ENCODE measurements around the gene ZNF121. TPM values are rescaled to one million over a fixed set of nuclear protein-coding genes. Genes with fewer than 3 reads are reported as not detected.

Gene ZNF121
- total RNA-seq, 2 donors from 2014 or later = 13.4 to 16.8 TPM

DNA sequence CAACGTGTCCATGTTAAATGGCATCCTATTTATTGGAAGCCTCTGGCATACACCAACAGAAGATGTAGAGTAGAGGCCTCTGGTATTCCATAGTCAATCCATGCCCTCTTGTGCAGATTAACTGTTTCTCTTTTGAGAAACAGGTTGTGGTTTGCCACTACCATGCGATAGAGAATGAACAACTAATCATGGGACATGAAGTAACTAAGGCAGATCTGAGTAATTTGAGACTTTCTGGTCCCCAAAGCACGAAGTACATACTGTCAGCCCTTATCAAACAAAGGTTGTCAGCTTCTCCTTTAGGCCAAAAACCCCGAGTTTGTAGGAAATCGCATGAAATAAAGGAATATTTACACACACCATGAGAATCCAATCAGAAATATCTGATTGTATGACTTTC, 3.6 kb downstream of the ZNF121 start:
- H3K27me3 ChIP-seq = no peaks in the 10 kb centered on the region
- peaks cover 0 to 31% of the 10 kb centered on the region in 2 donors for H3K4me1 ChIP-seq
- H3K4me3 ChIP-seq = no peak overlapping the region
- DNase-seq (ENCODE audit: low spot score) = no peak
- peaks cover 0 to 29% of the 10 kb centered on the region in 2 donors for H3K9me3 ChIP-seq
- H3K27ac ChIP-seq = no peak overlapping the region
- H3K36me3 ChIP-seq = peaks cover 5% of the 10 kb centered on the region
- no peak for TF ChIP-seq CTCF (IDR thresholded peaks at IDR 0.05)

GRCh38 chr19:9570255-9570654, 14.0 kb downstream of the ZNF121 start:
- no peak for TF ChIP-seq CTCF (IDR thresholded peaks at IDR 0.05)
- Histone ChIP-seq H3K27me3 (no peaks in the 10 kb centered on the region), H3K36me3 (peaks cover 45% of the 10 kb centered on the region), H3K27ac (no peak overlapping the region), H3K4me3 (no peak overlapping the region), H3K9me3 (peaks cover 31 to 98% of the 10 kb centered on the region in 2 donors), H3K4me1 (no peaks in the 10 kb centered on the region)
- no peak for DNase-seq (ENCODE audit: low spot score)

- Histone ChIP-seq H3K9me3 (peaks cover 37 to 100% of the 10 kb centered on the region in 2 donors), H3K36me3 (peaks cover 73% of the 10 kb centered on the region), H3K27me3 (no peaks in the 10 kb centered on the region), H3K27ac (no peak overlapping the region), H3K4me1 (no peaks in the 10 kb centered on the region), H3K4me3 (no peak overlapping the region)
- DNase-seq (ENCODE audit: low spot score) = no peak
- TF ChIP-seq CTCF (IDR thresholded peaks at IDR 0.05) = no peak
Measured at GRCh38 chr19:9566729-9567128, 17.6 kb downstream of the ZNF121 start.

GRCh38 chr19:9565900-9566705, 18.2 kb downstream of the ZNF121 start:
- Histone ChIP-seq H3K9me3 (peaks cover 37 to 100% of the 10 kb centered on the region in 2 donors), H3K27ac (no peak overlapping the region), H3K4me1 (no peaks in the 10 kb centered on the region), H3K27me3 (no peaks in the 10 kb centered on the region), H3K36me3 (peaks cover 79% of the 10 kb centered on the region), H3K4me3 (no peak overlapping the region)
- no peak for DNase-seq (ENCODE audit: low spot score)
- no peak for TF ChIP-seq CTCF (IDR thresholded peaks at IDR 0.05)

DNA sequence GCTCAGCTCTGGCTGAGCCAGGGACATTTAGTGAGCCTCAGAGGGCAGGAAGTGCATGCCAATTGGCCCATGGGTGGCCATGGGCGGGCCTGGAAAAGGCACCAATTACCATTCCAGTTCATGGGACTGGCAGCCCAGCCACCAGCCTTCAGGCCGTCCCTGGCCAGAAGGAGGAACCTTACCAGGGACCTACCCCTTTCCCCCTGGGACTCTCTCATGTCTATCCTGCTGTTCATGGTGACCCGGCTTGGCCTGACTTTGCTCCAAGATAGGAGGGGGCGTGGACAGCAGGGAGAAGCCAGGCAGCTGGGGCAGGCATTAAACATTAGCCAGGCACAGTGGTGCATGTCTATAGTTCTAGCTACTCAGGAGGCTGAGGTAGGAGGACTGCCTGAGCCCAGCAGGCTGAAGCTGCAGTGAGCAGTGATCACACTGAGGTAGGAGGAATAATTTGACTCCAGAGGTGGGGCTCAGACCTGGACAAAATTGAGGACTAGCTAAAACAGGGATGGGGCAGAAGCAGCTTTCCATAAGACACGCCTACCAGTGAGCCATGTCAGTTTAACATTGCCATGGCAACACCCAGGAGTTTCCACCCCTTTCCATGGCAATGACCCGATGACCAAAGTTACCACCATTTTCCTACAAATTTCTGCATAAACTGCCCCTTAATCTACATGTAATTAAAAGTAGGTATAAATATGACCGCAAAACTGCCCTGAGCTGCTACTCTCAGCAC, 31.6 kb downstream of the ZNF121 start:
- TF ChIP-seq CTCF (IDR thresholded peaks at IDR 0.05) = no peak
- no peak for DNase-seq (ENCODE audit: low spot score)
- Histone ChIP-seq H3K36me3 (no peaks in the 10 kb centered on the region), H3K27me3 (no peaks in the 10 kb centered on the region), H3K9me3 (peaks cover 0 to 19% of the 10 kb centered on the region in 2 donors), H3K4me1 (no peaks in the 10 kb centered on the region), H3K4me3 (no peak overlapping the region), H3K27ac (no peak overlapping the region)

Measured in right atrium auricular region (tissue), 2 donors.